Measurements from ENCODE around the gene SEC24A.

GRCh38 chr5:134741052-134741451, 92.5 kb downstream of the SEC24A start:
- TF ChIP-seq EZH2 (optimal IDR thresholded peaks at IDR 0.05; ENCODE audit: low read depth, low read length) (no peak), EZH2phosphoT487 (IDR thresholded peaks at IDR 0.05; ENCODE audit: low read length) (no peak)
- TF ChIP-seq, protein P1, sequence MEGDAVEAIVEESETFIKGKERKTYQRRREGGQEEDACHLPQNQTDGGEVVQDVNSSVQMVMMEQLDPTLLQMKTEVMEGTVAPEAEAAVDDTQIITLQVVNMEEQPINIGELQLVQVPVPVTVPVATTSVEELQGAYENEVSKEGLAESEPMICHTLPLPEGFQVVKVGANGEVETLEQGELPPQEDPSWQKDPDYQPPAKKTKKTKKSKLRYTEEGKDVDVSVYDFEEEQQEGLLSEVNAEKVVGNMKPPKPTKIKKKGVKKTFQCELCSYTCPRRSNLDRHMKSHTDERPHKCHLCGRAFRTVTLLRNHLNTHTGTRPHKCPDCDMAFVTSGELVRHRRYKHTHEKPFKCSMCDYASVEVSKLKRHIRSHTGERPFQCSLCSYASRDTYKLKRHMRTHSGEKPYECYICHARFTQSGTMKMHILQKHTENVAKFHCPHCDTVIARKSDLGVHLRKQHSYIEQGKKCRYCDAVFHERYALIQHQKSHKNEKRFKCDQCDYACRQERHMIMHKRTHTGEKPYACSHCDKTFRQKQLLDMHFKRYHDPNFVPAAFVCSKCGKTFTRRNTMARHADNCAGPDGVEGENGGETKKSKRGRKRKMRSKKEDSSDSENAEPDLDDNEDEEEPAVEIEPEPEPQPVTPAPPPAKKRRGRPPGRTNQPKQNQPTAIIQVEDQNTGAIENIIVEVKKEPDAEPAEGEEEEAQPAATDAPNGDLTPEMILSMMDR (IDR thresholded peaks at IDR 0.05; ENCODE audit: low read length): no peak

Measured in MM.1S (cell line).